ENCODE results near the gene APPL2. TPM values are rescaled to one million over a fixed set of nuclear protein-coding genes. Genes with fewer than 3 reads are reported as not detected.

Gene APPL2
- total RNA-seq (100 to 1,000 TPM in 2 of 9 donors, 10 to 100 TPM in 7; 46.4 to 122 (median 60.7) TPM), polyA plus RNA-seq (10 to 100 TPM; 15.9 to 48.3 (median 17.2) TPM)
- long read RNA-seq, donor 1, partial matches to known transcripts: 0 of 4 reads
- long read RNA-seq, donor 1, other reads (novel, unspliced or antisense): 0 of 4 reads
- long read RNA-seq, donor 2, partial matches to known transcripts: 0 of 4 reads
- long read RNA-seq, donor 2, other reads (novel, unspliced or antisense): 0 of 4 reads
- long read RNA-seq, donor 3, partial matches to known transcripts: 0 of 2 reads
- long read RNA-seq, donor 3, other reads (novel, unspliced or antisense): 0 of 2 reads
- long read RNA-seq, donor 4, transcript APPL2-201 (21 exons, 3,239 nt): major isoform, 16 of 34 reads
- long read RNA-seq, donor 4, partial matches to known transcripts: 13 of 34 reads
- long read RNA-seq, donor 4, other reads (novel, unspliced or antisense): 5 of 34 reads
- long read RNA-seq, donor 5, transcript APPL2-201 (21 exons, 3,239 nt): major isoform, 131 of 176 reads
- long read RNA-seq, donor 5, partial matches to known transcripts: 9 of 176 reads
- long read RNA-seq, donor 5, other reads (novel, unspliced or antisense): 34 of 176 reads
- long read RNA-seq, donor 6, partial matches to known transcripts: 5 of 13 reads
- long read RNA-seq, donor 6, other reads (novel, unspliced or antisense): 4 of 13 reads
- long read RNA-seq, donor 7: 0 reads
- long read RNA-seq, donor 8, transcript APPL2-201 (21 exons, 3,239 nt): major isoform, 10 of 10 reads
- long read RNA-seq, donor 8, partial matches to known transcripts: 0 of 10 reads
- long read RNA-seq, donor 8, other reads (novel, unspliced or antisense): 0 of 10 reads
- long read RNA-seq, donor 9, transcript APPL2-201 (21 exons, 3,239 nt): major isoform, 7 of 23 reads
- long read RNA-seq, donor 9, partial matches to known transcripts: 15 of 23 reads
- long read RNA-seq, donor 9, other reads (novel, unspliced or antisense): 0 of 23 reads
- long read RNA-seq, donor 10, transcript APPL2-201 (21 exons, 3,239 nt): major isoform, 6 of 7 reads
- long read RNA-seq, donor 10, partial matches to known transcripts: 0 of 7 reads
- long read RNA-seq, donor 10, other reads (novel, unspliced or antisense): 0 of 7 reads

- H3K36me3 ChIP-seq (replicated peaks in 1 of 2): peaks cover 0 to 9% of the 10 kb centered on the region in 2 donors
- H3K4me3 ChIP-seq: peak within 1 kb of the TSS; percentile 40 to 97 (median 70)
- H3K27ac ChIP-seq: peak within 1 kb of the TSS; percentile 66 to 96 (median 86)
- H3K9me3 ChIP-seq (replicated peaks in 1 of 3): no peaks in the 10 kb centered on the region
- no peaks in the 10 kb centered on the region for H3K27me3 ChIP-seq
- intact Hi-C loops (cut with DNase I): no loop called here
- peak; percentile 62 to 90 for TF ChIP-seq POLR2A (IDR thresholded peaks at IDR 0.05)
- TF ChIP-seq CTCF (IDR thresholded peaks at IDR 0.05): peak in 4 of 6 experiments; percentile 7 to 61 (median 52)
- peaks cover 22 to 51% of the 10 kb centered on the region in 2 donors for H3K4me1 ChIP-seq (replicated peaks in 1 of 2)
- WGBS, 4 donors: 0% methylated on average over 10 to 80 of the region's 80 CpGs
- DNase-seq: peak; percentile 89 to 94 (median 93)
Measured at GRCh38 chr12:105235732-105236476, at the start of gene APPL2. TSS of gene APPL2 (minus strand) at chr12:105236174. CDS start at chr12:105236012, 162 bp downstream.

GRCh38 chr12:105285378-105285777, 49.4 kb upstream of the APPL2 start:
- H3K9me3 ChIP-seq (replicated peaks in 1 of 3): no peaks in the 10 kb centered on the region
- TF ChIP-seq POLR2A (IDR thresholded peaks at IDR 0.05): no peak
- TF ChIP-seq CTCF (IDR thresholded peaks at IDR 0.05): no peak
- H3K4me1 ChIP-seq (replicated peaks in 1 of 2): no peaks in the 10 kb centered on the region
- no peak overlapping the region for H3K27ac ChIP-seq
- DNase-seq: no peak
- H3K27me3 ChIP-seq: peaks cover 12% of the 10 kb centered on the region
- WGBS, 4 donors: 61 to 92% (median 81%) methylated on average over 1 of the region's 1 CpG
- no peak overlapping the region for H3K4me3 ChIP-seq
- intact Hi-C loops (cut with DNase I): loop anchor here in 1 of 2 donors (10.0 kb wide), 1 partner anchor 99 kb away; no protein-coding TSS in a partner anchor
- H3K36me3 ChIP-seq (replicated peaks in 1 of 2): no peaks in the 10 kb centered on the region

DNA sequence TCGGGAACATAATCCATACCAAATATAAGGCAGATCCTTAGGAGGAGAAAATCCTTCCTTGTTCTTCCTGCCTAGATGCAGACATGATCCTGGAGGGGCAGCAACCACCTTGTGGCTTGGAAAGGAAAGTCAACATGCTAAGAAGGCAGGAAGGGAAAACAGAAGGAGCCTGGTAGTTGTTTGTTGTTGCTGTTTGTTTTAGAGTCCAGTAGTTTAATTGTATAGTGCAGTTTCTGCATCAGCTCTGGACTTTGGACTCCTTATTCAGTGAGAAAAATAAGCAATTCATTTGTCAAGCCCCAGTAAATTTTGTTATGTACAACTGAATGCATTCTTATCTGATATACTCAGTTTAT, 45.7 kb upstream of the APPL2 start:
- Histone ChIP-seq H3K4me3 (no peak overlapping the region), H3K27me3 (peaks cover 8% of the 10 kb centered on the region), H3K36me3 (replicated peaks in 1 of 2) (no peaks in the 10 kb centered on the region), H3K4me1 (replicated peaks in 1 of 2) (no peaks in the 10 kb centered on the region), H3K27ac (no peak overlapping the region), H3K9me3 (replicated peaks in 1 of 3) (no peaks in the 10 kb centered on the region)
- 91 to 96% (median 94%) methylated on average over 1 of the region's 1 CpG for WGBS, 4 donors
- intact Hi-C loops (cut with DNase I): loop anchor here in 1 of 2 donors (10.0 kb wide), 1 partner anchor 103 kb away; no protein-coding TSS in a partner anchor
- DNase-seq: no peak
- TF ChIP-seq POLR2A (IDR thresholded peaks at IDR 0.05) (no peak), CTCF (IDR thresholded peaks at IDR 0.05) (no peak)
